Uterus (tissue), 4 donors: ENCODE data around the gene NCEH1. TPM values are rescaled to one million over a fixed set of nuclear protein-coding genes. Genes with fewer than 3 reads are reported as not detected.

Source experiments
- DNase-seq, 2 donors: peaks; one replicate each; pipeline ENCODE4 v3.0.0-alpha.2; 2019 to 2020
- H3K27ac ChIP-seq, 2 donors: fragments of 200-600 bp; sonication (generic); 1 replicate in 1 of 2; 2 replicates in 1 of 2; pipeline ENCODE4 v1.5.1; 2016 to 2018
- H3K27me3 ChIP-seq, 2 donors: fragments of 200-600 bp; sonication (generic); one replicate each; pipeline ENCODE4 v1.5.1; 2018 to 2019; ENCODE audit warnings: control low read depth in 1 of 2
- H3K36me3 ChIP-seq, 2 donors: fragments of 200-600 bp; sonication (generic); one replicate each; pipeline ENCODE4 v1.5.1; 2019; ENCODE audit warnings: control low read depth in 1 of 2
- H3K4me1 ChIP-seq, 2 donors: fragments of 200-600 bp; sonication (generic); one replicate each; pipeline ENCODE4 v1.5.1; 2018 to 2019; ENCODE audit warnings: control low read depth in 1 of 2
- H3K4me3 ChIP-seq, 2 donors: fragments of 200-600 bp; sonication (generic); 1 replicate in 1 of 2; 2 replicates in 1 of 2; pipeline ENCODE4 v1.5.1; 2018 to 2019; ENCODE audit warnings: mild to moderate bottlenecking in 1 of 2
- H3K9me3 ChIP-seq, 2 donors: fragments of 200-600 bp; sonication (generic); one replicate each; pipeline ENCODE4 v1.5.1; 2019; ENCODE audit warnings: control low read depth in 1 of 2
- POLR2A ChIP-seq, 2 donors: fragments of 450-650 bp; IDR thresholded peaks; one replicate each; pipeline ENCODE4 v1.6.1; 2016; ENCODE audit warnings: antibody characterized with exemption in 2 of 2, mild to moderate bottlenecking in 1 of 2, moderate library complexity in 1 of 2
- intact Hi-C: fragments of 100-400 bp; cut with DNase I; formaldehyde crosslinking; loops from one replicate; pipeline ENCODE4 v1.15.1; 2023; ENCODE audit warnings: low total_unique reads
- total RNA-seq, 4 donors: library from RNA; depleted of rRNA in 3 of 4; stranded (reverse); fragments of >200 nt in 3 of 4; gene quantifications; one replicate each; pipeline versions ENCODE4 v1.1.0 to v1.2.4, GENCODE V29; 2014 to 2023
- TF ChIP-seq, protein P1 (sequence below), 4 experiments: fragments of 200-600 bp in 2 of 4; fragments of 450-650 bp in 2 of 4; sonication (generic) in 2 of 4; IDR thresholded peaks; one replicate each; pipeline ENCODE4 v1.5.1; 2016 to 2019; ENCODE audit warnings: antibody characterized with exemption in 4 of 4, mild to moderate bottlenecking in 2 of 4, moderate library complexity in 1 of 4
- donor health status: DM: yes; HTN: yes; CAD: no.

Gene NCEH1
- total RNA-seq, 4 donors from 2014 or later, result 1.8 to 5.8 (median 5.4) TPM

DNA sequence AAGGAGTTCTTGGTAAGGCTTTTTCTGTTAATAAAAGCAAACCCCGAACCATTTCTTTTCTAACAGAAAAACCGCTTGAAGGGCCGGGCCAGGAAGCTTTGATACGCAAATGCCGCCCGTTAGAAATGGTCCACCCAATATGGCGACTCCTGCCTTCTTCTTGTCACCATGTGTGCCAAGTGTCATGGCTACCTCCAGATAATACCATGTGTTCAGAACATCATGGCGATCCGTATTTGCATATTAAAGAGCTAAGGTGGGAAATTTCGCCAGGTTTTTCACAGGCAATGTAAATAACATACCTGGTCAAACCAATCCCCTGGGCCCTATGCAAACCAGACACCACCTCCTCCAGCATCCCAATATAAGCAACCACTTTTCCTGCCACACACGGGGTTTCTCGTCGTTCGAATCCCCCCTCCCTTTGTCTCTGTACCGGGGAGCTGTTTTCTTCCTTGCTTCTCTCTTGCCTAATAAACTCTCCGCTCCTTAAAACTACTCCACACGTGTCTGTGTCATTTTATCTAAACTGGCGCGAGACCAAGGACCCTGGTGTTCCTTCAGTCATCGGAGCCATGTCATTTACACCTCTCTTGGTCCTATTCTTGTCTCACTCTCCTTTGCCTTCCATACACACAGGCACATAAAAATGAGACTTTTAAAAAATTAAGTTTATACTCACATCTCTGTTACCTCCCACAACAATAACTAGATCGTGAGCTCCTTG, 34.5 kb downstream of the NCEH1 start:
- Histone ChIP-seq H3K36me3 (no peaks in the 10 kb centered on the region), H3K4me1 (no peaks in the 10 kb centered on the region), H3K9me3 (no peaks in the 10 kb centered on the region), H3K4me3 (no peak overlapping the region), H3K27me3 (no peaks in the 10 kb centered on the region), H3K27ac (peak overlapping the region in 1 of 2 donors; percentile 32)
- no peak for DNase-seq
- no peak for TF ChIP-seq POLR2A (IDR thresholded peaks at IDR 0.05)
- TF ChIP-seq, protein P1, sequence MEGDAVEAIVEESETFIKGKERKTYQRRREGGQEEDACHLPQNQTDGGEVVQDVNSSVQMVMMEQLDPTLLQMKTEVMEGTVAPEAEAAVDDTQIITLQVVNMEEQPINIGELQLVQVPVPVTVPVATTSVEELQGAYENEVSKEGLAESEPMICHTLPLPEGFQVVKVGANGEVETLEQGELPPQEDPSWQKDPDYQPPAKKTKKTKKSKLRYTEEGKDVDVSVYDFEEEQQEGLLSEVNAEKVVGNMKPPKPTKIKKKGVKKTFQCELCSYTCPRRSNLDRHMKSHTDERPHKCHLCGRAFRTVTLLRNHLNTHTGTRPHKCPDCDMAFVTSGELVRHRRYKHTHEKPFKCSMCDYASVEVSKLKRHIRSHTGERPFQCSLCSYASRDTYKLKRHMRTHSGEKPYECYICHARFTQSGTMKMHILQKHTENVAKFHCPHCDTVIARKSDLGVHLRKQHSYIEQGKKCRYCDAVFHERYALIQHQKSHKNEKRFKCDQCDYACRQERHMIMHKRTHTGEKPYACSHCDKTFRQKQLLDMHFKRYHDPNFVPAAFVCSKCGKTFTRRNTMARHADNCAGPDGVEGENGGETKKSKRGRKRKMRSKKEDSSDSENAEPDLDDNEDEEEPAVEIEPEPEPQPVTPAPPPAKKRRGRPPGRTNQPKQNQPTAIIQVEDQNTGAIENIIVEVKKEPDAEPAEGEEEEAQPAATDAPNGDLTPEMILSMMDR (IDR thresholded peaks at IDR 0.05), result no peak
- intact Hi-C loops, result no loop called here

DNA sequence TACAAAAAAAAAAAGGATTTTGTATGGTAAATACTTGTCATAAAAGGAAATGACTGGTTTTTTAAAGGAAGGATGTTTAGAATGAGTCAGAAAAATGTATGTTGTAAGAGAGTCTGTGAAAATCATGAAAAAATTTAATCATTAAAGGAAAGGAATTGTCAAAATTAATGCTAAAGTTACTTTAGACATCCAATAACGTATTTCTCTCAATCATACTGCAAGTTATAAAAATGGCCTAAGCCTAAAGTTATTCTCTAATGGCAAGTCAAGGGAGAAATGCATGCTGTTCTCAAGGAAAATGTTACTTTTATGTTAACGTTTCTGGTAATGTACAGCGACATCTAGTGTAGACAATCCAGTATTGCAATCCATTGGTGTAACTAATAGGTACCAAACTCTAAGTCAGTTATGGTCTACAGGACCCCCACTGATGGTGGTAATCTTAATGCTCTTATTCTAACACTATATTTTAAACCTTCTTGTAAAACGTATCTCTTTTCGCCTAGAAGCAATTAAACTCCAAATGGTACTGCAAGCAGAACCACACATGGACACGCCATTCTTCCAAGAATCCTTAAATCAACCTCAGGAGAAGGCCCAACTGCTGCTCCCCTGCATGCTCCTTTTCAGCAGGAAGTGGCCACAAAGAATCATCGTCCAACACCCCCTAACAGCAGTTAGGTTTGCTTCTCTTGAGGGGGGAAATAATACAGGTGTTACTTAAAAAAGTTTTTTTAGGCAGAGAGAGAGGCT, 35.2 kb downstream of the NCEH1 start:
- DNase-seq, result no peak
- Histone ChIP-seq H3K27me3 (no peaks in the 10 kb centered on the region), H3K4me1 (no peaks in the 10 kb centered on the region), H3K27ac (no peak overlapping the region), H3K9me3 (no peaks in the 10 kb centered on the region), H3K4me3 (no peak overlapping the region), H3K36me3 (no peaks in the 10 kb centered on the region)
- TF ChIP-seq, protein P1 (IDR thresholded peaks at IDR 0.05), result peak; percentile 43 to 67 (median 59)
- TF ChIP-seq POLR2A (IDR thresholded peaks at IDR 0.05), result no peak
- intact Hi-C loops, result no loop called here

DNA sequence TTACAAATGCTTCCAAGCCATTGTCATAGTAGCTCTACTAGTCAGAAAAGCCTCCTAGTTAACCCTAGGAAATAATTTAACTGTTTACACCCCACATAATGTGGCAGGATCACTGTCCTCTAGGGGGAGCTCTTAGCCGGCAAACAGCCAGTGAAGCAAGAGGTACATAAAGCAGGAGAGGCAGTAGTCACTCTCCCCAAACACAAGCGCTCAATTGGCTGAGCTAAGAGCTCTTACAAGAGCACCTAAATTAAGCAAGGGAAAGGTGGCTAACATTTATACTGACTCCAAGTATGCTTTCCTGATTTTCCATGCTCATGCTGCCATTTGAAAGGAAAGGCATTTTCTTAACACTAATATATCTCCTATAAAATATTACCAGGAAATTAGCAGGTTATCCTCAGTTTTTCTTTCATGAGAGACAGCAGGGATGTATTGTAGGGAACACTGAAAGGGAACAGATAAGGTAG, 37.6 kb downstream of the NCEH1 start:
- no peaks in the 10 kb centered on the region for H3K27me3 ChIP-seq
- H3K4me1 ChIP-seq, result no peaks in the 10 kb centered on the region
- H3K36me3 ChIP-seq, result no peaks in the 10 kb centered on the region
- peak in 1 of 2 donors; percentile 26 for DNase-seq
- H3K9me3 ChIP-seq, result no peaks in the 10 kb centered on the region
- intact Hi-C loops, result no loop called here
- H3K27ac ChIP-seq, result no peak overlapping the region
- TF ChIP-seq, protein P1 (IDR thresholded peaks at IDR 0.05), result peak in 3 of 4 experiments; percentile 18 to 31 (median 21)
- no peak for TF ChIP-seq POLR2A (IDR thresholded peaks at IDR 0.05)
- no peak overlapping the region for H3K4me3 ChIP-seq

DNA sequence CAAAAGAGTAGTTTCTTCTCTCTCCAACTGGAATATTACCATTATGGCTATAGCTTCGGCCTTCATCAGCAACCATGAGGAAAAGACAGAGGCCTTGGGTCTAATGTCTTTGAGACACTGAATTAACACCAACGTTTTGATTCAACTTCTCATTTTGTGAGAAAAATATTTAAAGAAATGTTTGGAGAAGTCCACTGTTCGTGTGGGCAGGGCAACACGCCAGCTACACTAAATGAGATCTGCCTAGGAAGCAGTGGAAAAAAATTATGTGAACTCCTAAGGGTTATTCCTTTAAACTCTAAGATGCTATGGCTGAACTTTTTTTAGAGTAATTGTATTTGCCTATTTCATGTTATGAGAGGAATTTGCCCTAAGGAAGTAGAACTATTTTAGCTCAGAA, 41.8 kb downstream of the NCEH1 start:
- intact Hi-C loops, result no loop called here
- Histone ChIP-seq H3K9me3 (no peaks in the 10 kb centered on the region), H3K4me3 (no peak overlapping the region), H3K27me3 (no peaks in the 10 kb centered on the region), H3K27ac (no peak overlapping the region), H3K4me1 (no peaks in the 10 kb centered on the region), H3K36me3 (no peaks in the 10 kb centered on the region)
- TF ChIP-seq, protein P1 (IDR thresholded peaks at IDR 0.05), result no peak
- TF ChIP-seq POLR2A (IDR thresholded peaks at IDR 0.05), result no peak
- DNase-seq, result no peak
